Measurements from ENCODE around the gene BNIP3.
"Not testable (repeated sequence)": the region's sequence is repeated elsewhere in the genome, so short reads cannot be mapped to it uniquely, and the experiment has no call there.

BNIP3 gene

GRCh38 chr10:131977323-131978096 is 4.2 kb downstream of the BNIP3 start:
- DNase-seq, result no peak

GRCh38 chr10:131975796-131976195 is 5.9 kb downstream of the BNIP3 start:
- DNase-seq, result no peak

GRCh38 chr10:131975003-131975402 is 6.7 kb downstream of the BNIP3 start:
- peak; percentile 40 for DNase-seq

- no peak for DNase-seq
Measured at GRCh38 chr10:131974034-131974817, 7.5 kb downstream of the BNIP3 start.

- DNase-seq, result no peak
Measured at GRCh38 chr10:131973160-131973951, 8.4 kb downstream of the BNIP3 start.

- peak; percentile 47 for DNase-seq
Measured at GRCh38 chr10:131972474-131973071, 9.2 kb downstream of the BNIP3 start.

GRCh38 chr10:131971591-131971990 is 10.1 kb downstream of the BNIP3 start:
- no peak for DNase-seq

GRCh38 chr10:131970946-131971345 is 10.8 kb downstream of the BNIP3 start:
- DNase-seq, result no peak

GRCh38 chr10:131968949-131969348 is 12.8 kb downstream of the BNIP3 start:
- no peak for DNase-seq

- DNase-seq, result no peak
Measured at GRCh38 chr10:131964298-131964697, 17.4 kb downstream of the BNIP3 start.

- DNase-seq, result no peak
Measured at GRCh38 chr10:131963811-131964210, 17.9 kb downstream of the BNIP3 start.

- no peak for DNase-seq
Measured at GRCh38 chr10:131963350-131963749, 18.4 kb downstream of the BNIP3 start.

GRCh38 chr10:131961777-131962662 is 19.7 kb downstream of the BNIP3 start:
- peak; percentile 11 for DNase-seq

GRCh38 chr10:131961047-131961776 is 20.5 kb downstream of the BNIP3 start:
- DNase-seq, result no peak

- DNase-seq, result no peak
Measured at GRCh38 chr10:131960631-131961046, 21.1 kb downstream of the BNIP3 start.

- DNase-seq, result no peak
Measured at GRCh38 chr10:131959841-131960240, 21.9 kb downstream of the BNIP3 start.

GRCh38 chr10:131955591-131956340 is 26.0 kb downstream of the BNIP3 start:
- DNase-seq, result no peak

- no peak for DNase-seq
Measured at GRCh38 chr10:131954356-131954965, 27.3 kb downstream of the BNIP3 start.

GRCh38 chr10:131949908-131950307 is 31.8 kb downstream of the BNIP3 start:
- not testable (repeated sequence) for DNase-seq
